Hepatocyte (in vitro differentiated cells): ENCODE data around the gene MED9.

Source experiments
- CTCF ChIP-seq: fragments of 200-600 bp; sonication (generic); IDR thresholded peaks from 2 replicates; pipeline ENCODE4 v1.5.1; 2016; ENCODE audit warnings: antibody characterized with exemption, mild to moderate bottlenecking; ENCODE audit not compliant: poor library complexity
- EZH2 ChIP-seq: fragments of 200-600 bp; sonication (generic); IDR thresholded peaks from 2 replicates; pipeline ENCODE4 v1.6.1; 2016; ENCODE audit warnings: antibody characterized with exemption, mild to moderate bottlenecking, borderline replicate concordance

DNA sequence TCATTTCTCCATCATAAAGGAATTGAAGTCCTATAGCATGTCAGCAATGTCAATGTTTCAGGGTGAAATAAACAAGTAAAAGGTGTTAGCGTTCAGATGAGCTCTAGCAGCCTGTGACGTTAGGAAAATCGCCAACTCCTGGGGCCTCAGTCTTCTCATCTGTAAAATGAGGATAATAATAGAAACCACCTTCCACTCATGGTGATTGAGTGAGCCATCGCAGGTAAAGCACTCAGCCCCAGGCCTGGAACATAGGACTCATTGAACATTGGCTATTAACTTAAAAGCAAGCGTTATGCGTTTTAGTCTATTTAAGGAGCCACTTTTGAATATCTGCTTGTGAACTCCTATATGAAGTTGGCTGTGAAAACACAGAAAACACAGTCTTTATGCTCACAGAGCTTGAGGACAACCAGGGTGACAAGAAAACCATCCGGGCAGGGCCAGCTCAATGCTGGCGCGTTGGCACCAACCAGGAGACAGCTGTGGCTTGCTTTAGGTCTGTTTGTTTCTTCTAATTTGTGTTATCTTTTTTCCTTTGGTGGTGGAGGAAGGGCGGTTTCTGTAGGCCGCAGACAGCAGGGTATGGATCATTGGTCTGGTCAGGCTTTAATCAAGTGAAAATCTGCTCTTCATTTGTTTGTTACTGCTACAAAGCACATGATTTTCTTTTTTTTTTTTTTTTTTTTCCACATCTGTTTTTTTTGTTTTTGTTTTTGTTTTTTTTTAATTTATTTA, 35.7 kb upstream of the MED9 start:
- TF ChIP-seq CTCF (no peak), EZH2 (no peak)
